ENCODE data around the gene TRIM25. TPM values are rescaled to one million over a fixed set of nuclear protein-coding genes. Genes with fewer than 3 reads are reported as not detected.

Gene TRIM25
- total and polyA plus RNA-seq, 2 of the 8 experiments (the other 6 are each of a cell fraction or from before 2014, with no cell fraction given) = 16.6 to 38.9 TPM

DNA sequence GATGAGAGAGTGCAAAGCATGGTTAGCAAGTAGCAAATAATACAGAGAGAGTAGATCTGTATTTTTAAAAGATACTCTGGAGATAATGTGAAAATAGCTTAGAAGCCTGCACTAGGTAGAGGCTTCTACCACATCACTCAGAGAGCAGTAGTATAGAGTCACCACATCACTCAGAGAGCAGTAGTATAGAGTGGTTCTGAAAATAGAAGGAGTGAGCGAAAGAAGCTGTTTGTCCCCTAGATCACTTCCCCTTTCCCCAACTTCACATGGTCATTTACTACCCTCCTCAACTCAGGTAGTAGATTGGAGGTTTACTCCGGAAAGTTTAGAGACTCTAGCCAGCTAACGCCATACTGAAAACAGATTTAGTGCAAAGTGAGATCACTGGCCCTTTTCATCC lies 62.8 kb downstream of the TRIM25 start:
- Histone ChIP-seq H3K9ac (replicated peaks in 1 of 4; ENCODE audit: extremely low read depth in 1 of 4, low read depth in 3 of 4, low read length in 3 of 4) (no peak overlapping the region), H3K27ac (ENCODE audit: low read depth, low read length) (no peak overlapping the region), H3K27me3 (replicated peaks in 1 of 4; ENCODE audit: control insufficient read depth in 3 of 4, extremely low read depth in 1 of 4, insufficient read depth in 3 of 4, low read length in 3 of 4) (no peaks in the 10 kb centered on the region), H4K5ac (ENCODE audit: insufficient read length, low read depth, low read length) (no peak overlapping the region), H3K4me1 (replicated peaks in 1 of 4; ENCODE audit: control insufficient read depth in 3 of 4, insufficient read depth in 4 of 4, low read length in 3 of 4) (no peaks in the 10 kb centered on the region), H2BK20ac (ENCODE audit: low read length) (no peak overlapping the region), H3K18ac (ENCODE audit: extremely low read depth, low read length) (no peak overlapping the region), H4K91ac (replicated peaks; ENCODE audit: insufficient read length, low read length) (no peak overlapping the region), H3K14ac (ENCODE audit: insufficient read length) (no peak overlapping the region), H3K4me3 (ENCODE audit: extremely low read depth in 1 of 4, insufficient read depth in 2 of 4, low read depth in 3 of 4, low read length in 4 of 4) (no peak overlapping the region), H4K20me1 (replicated peaks in 1 of 2; ENCODE audit: control insufficient read depth in 1 of 2, insufficient read depth in 2 of 2, low read length in 2 of 2) (no peaks in the 10 kb centered on the region), H3K4ac (replicated peaks; ENCODE audit: insufficient read length, low read depth, low read length) (no peak overlapping the region), H2AFZ (ENCODE audit: low read length) (no peak overlapping the region), H3K4me2 (ENCODE audit: insufficient read depth in 1 of 2, low read depth in 2 of 2, low read length in 2 of 2) (no peak overlapping the region), H2BK15ac (ENCODE audit: low read length) (no peak overlapping the region), H3K79me1 (ENCODE audit: low read depth, low read length) (no peaks in the 10 kb centered on the region), H2BK12ac (ENCODE audit: low read depth, low read length) (no peak overlapping the region), H3K9me3 (ENCODE audit: insufficient read depth in 2 of 2, low read depth in 1 of 2, low read length in 1 of 2) (no peaks in the 10 kb centered on the region), H3K23ac (ENCODE audit: insufficient read length) (no peak overlapping the region), H4K8ac (ENCODE audit: extremely low read depth, insufficient read depth, low read length) (no peak overlapping the region), H2AK5ac (ENCODE audit: low read depth, low read length) (no peak overlapping the region), H2BK5ac (ENCODE audit: low read depth, low read length) (no peak overlapping the region), H3K79me2 (ENCODE audit: control insufficient read depth in 1 of 2, insufficient read depth in 2 of 2, low read length in 2 of 2) (no peaks in the 10 kb centered on the region), H3K56ac (replicated peaks; ENCODE audit: insufficient read length, low read depth, low read length) (no peak overlapping the region), H3K36me3 (ENCODE audit: control insufficient read depth in 2 of 4, insufficient read depth in 4 of 4, low read length in 3 of 4) (peaks cover 2 to 10% (median 6%) of the 10 kb centered on the region in 4 experiments; a peak in 3 of 8 replicates), H3K23me2 (ENCODE audit: low read depth, low read length) (no peaks in the 10 kb centered on the region), H2BK120ac (replicated peaks; ENCODE audit: low read depth, low read length) (no peak overlapping the region)
- ChIA-PET POLR2A (ENCODE audit: partially characterized antibody) (interaction anchor here (2.3 kb wide), 1 partner anchor 16 kb away, joined by 9 read pairs; the partner anchor contains the start of gene DGKE), CTCF (ENCODE audit: partially characterized antibody) (interaction anchor here (1.1 to 2.3 kb wide), 3 partner anchors 13 to 31 kb away, joined by 5 to 6 read pairs (median 6); partner anchors contain the start of genes C17orf67 and DGKE)
- WGBS, 2 experiments (ENCODE audit: extremely low coverage in 1 of 2, insufficient coverage in 1 of 2, insufficient read length in 1 of 2, insufficient replicate concordance in 2 of 2, low coverage in 1 of 2, low lambda C conversion rate in 2 of 2, missing lambda C conversion rate in 1 of 2) = 86% methylated on average over 3 of the region's 3 CpGs; no CpG with 5 or more reads in 1 of the 2 experiments
- DNase-seq (ENCODE audit: low read depth in 1 of 2, low spot score in 2 of 2) (no peak), FAIRE-seq (no peak)
- TF ChIP-seq SAP30 (IDR thresholded peaks at IDR 0.05; ENCODE audit: insufficient read depth, insufficient replicate concordance, low read length) (no peak), KDM5A (IDR thresholded peaks at IDR 0.05; ENCODE audit: low read length) (no peak), CBX5 (IDR thresholded peaks at IDR 0.05; ENCODE audit: low read depth, low read length) (no peak), POLR2A (IDR thresholded peaks at IDR 0.05; ENCODE audit: control extremely low read depth in 1 of 2, low read depth in 2 of 2, low read length in 2 of 2) (no peak), RXRA (IDR thresholded peaks at IDR 0.05; ENCODE audit: insufficient read depth, low read depth, low read length) (no peak), TAF7 (optimal IDR thresholded peaks at IDR 0.05; ENCODE audit: borderline replicate concordance, low read depth, low read length) (no peak), SP4 (IDR thresholded peaks at IDR 0.05; ENCODE audit: low read length) (no peak), CHD1 (IDR thresholded peaks at IDR 0.05; ENCODE audit: low read depth, low read length) (no peak), CBX8 (IDR thresholded peaks at IDR 0.05; ENCODE audit: borderline replicate concordance, low read depth, low read length) (no peak), RBBP5 (IDR thresholded peaks at IDR 0.05; ENCODE audit: borderline replicate concordance, low read depth, low read length) (no peak)
- TF ChIP-seq, protein P1, sequence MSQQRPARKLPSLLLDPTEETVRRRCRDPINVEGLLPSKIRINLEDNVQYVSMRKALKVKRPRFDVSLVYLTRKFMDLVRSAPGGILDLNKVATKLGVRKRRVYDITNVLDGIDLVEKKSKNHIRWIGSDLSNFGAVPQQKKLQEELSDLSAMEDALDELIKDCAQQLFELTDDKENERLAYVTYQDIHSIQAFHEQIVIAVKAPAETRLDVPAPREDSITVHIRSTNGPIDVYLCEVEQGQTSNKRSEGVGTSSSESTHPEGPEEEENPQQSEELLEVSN (IDR thresholded peaks at IDR 0.05) = no peak
- TF ChIP-seq, protein P2, sequence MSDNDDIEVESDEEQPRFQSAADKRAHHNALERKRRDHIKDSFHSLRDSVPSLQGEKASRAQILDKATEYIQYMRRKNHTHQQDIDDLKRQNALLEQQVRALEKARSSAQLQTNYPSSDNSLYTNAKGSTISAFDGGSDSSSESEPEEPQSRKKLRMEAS (IDR thresholded peaks at IDR 0.05) = no peak

All from H1 (cell line).